ENCODE data around the gene UBE2D2. TPM values are rescaled to one million over a fixed set of nuclear protein-coding genes. Genes with fewer than 3 reads are reported as not detected.
"Not testable (repeated sequence)": the region's sequence is repeated elsewhere in the genome, so short reads cannot be mapped to it uniquely, and the experiment has no call there.

The UBE2D2 gene
- polyA plus RNA-seq, 3 donors = 41.2 to 167 (median 133) TPM

- peaks cover 100% of the 10 kb centered on the region for H4K20me1 ChIP-seq (ENCODE audit: insufficient read depth, low read length)
- Mint-ChIP-seq H3K4me1 (peaks cover 22% of the 10 kb centered on the region), H3K27ac (peak overlapping the region in 1 of 7 donors; percentile 26), H3K4me3 (peak overlapping the region in 1 of 2 donors; percentile 24), H3K36me3 (peaks cover 20 to 40% of the 10 kb centered on the region in 2 donors), H3K9me3 (peaks cover 0 to 2% (median 0%) of the 10 kb centered on the region in 7 donors), H3K27me3 (ENCODE audit: low read depth in 3 of 3) (peaks cover 0 to 3% (median 1%) of the 10 kb centered on the region in 3 donors)
- H3K9me3 ChIP-seq (replicated peaks in 1 of 2; ENCODE audit: control insufficient read depth in 1 of 2, insufficient read depth in 1 of 2, low read length in 2 of 2) = no peaks in the 10 kb centered on the region
- no peak overlapping the region for H2AFZ ChIP-seq (ENCODE audit: insufficient read depth, low read depth, low read length, poor library complexity, severe bottlenecking)
- no peak overlapping the region for H3K4me2 ChIP-seq (replicated peaks; ENCODE audit: extremely low read depth, low read length, poor library complexity, severe bottlenecking)
- H3K4me3 ChIP-seq (replicated peaks in 1 of 3; ENCODE audit: low read depth in 2 of 3, low read length in 3 of 3) = no peak overlapping the region
- peaks cover 4 to 6% of the 10 kb centered on the region in 2 donors for H3K4me1 ChIP-seq (ENCODE audit: control insufficient read depth in 1 of 2, insufficient read depth in 2 of 2, low read length in 2 of 2)
- peaks cover 100% of the 10 kb centered on the region for H3K79me2 ChIP-seq (ENCODE audit: insufficient read depth, low read length)
- TF ChIP-seq, protein P1, sequence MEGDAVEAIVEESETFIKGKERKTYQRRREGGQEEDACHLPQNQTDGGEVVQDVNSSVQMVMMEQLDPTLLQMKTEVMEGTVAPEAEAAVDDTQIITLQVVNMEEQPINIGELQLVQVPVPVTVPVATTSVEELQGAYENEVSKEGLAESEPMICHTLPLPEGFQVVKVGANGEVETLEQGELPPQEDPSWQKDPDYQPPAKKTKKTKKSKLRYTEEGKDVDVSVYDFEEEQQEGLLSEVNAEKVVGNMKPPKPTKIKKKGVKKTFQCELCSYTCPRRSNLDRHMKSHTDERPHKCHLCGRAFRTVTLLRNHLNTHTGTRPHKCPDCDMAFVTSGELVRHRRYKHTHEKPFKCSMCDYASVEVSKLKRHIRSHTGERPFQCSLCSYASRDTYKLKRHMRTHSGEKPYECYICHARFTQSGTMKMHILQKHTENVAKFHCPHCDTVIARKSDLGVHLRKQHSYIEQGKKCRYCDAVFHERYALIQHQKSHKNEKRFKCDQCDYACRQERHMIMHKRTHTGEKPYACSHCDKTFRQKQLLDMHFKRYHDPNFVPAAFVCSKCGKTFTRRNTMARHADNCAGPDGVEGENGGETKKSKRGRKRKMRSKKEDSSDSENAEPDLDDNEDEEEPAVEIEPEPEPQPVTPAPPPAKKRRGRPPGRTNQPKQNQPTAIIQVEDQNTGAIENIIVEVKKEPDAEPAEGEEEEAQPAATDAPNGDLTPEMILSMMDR (IDR thresholded peaks at IDR 0.05) = no peak
- H3K36me3 ChIP-seq (replicated peaks in 1 of 2; ENCODE audit: control insufficient read depth in 1 of 2, insufficient read depth in 2 of 2, low read length in 2 of 2) = peaks cover 4 to 36% of the 10 kb centered on the region in 2 donors
- WGBS (ENCODE audit: insufficient coverage) = 94% methylated on average over 3 of the region's 3 CpGs
- H3K27ac ChIP-seq (ENCODE audit: low read depth in 1 of 2, low read length in 2 of 2) = no peak overlapping the region
- intact Hi-C loops (cut with micrococcal nuclease) = no loop called here
- H3K27me3 ChIP-seq (ENCODE audit: control insufficient read depth in 2 of 2, insufficient read depth in 2 of 2, low read length in 2 of 2) = no peaks in the 10 kb centered on the region
- DNase-seq = no peak
- H3K9ac ChIP-seq (ENCODE audit: insufficient read depth, low read length, poor library complexity, severe bottlenecking) = no peak overlapping the region
Measured at GRCh38 chr5:139584137-139584536, 23.0 kb downstream of the UBE2D2 start.

DNA sequence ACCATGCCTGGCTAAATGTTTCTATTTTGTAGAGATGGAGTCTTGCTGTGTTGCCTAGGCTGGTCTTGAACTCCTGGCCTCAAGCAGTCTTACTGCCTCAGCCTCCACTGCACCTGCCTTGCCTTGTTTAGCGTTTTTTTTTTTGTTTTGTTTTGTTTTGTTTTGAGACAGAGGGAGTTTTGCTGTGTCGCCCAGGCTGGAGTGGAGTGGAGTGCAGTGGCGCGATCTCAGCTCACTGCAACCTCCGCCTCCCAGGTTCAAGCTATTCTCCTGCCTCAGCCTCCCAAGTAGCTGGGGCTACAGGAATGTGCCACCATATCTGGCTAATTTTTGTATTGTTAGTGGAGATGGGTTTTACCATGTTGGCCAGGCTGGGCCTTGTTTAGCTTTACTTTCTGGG lies 27.0 kb downstream of the UBE2D2 start:
- H3K4me1 Mint-ChIP-seq = peaks cover 39% of the 10 kb centered on the region
- H3K27ac ChIP-seq (ENCODE audit: low read depth in 1 of 2, low read length in 2 of 2); H3K9me3 ChIP-seq (replicated peaks in 1 of 2; ENCODE audit: control insufficient read depth in 1 of 2, insufficient read depth in 1 of 2, low read length in 2 of 2); H3K9ac ChIP-seq (ENCODE audit: insufficient read depth, low read length, poor library complexity, severe bottlenecking); H3K4me2 ChIP-seq (replicated peaks; ENCODE audit: extremely low read depth, low read length, poor library complexity, severe bottlenecking); intact Hi-C loops (cut with micrococcal nuclease); H3K4me3 ChIP-seq (replicated peaks in 1 of 3; ENCODE audit: low read depth in 2 of 3, low read length in 3 of 3); H3K27me3 Mint-ChIP-seq (ENCODE audit: low read depth in 3 of 3); H3K9me3 Mint-ChIP-seq; DNase-seq; H2AFZ ChIP-seq (ENCODE audit: insufficient read depth, low read depth, low read length, poor library complexity, severe bottlenecking); H3K27me3 ChIP-seq (ENCODE audit: control insufficient read depth in 2 of 2, insufficient read depth in 2 of 2, low read length in 2 of 2); H3K4me3 Mint-ChIP-seq: not testable (repeated sequence)
- H3K27ac Mint-ChIP-seq = peak overlapping the region in 6 of 7 donors; percentile 33 to 82 (median 53)
- Histone ChIP-seq H3K79me2 (ENCODE audit: insufficient read depth, low read length) (peaks cover 100% of the 10 kb centered on the region), H3K36me3 (replicated peaks in 1 of 2; ENCODE audit: control insufficient read depth in 1 of 2, insufficient read depth in 2 of 2, low read length in 2 of 2) (peaks cover 0 to 34% of the 10 kb centered on the region in 2 donors), H4K20me1 (ENCODE audit: insufficient read depth, low read length) (peaks cover 100% of the 10 kb centered on the region), H3K4me1 (ENCODE audit: control insufficient read depth in 1 of 2, insufficient read depth in 2 of 2, low read length in 2 of 2) (peaks cover 17 to 24% of the 10 kb centered on the region in 2 donors)
- H3K36me3 Mint-ChIP-seq = peaks cover 20 to 34% of the 10 kb centered on the region in 2 donors
- WGBS (ENCODE audit: insufficient coverage) = 93% methylated on average over 3 of the region's 5 CpGs

Data from CD14-positive monocyte (primary cell).